Activated CD8-positive, alpha-beta memory T cell treated with anti-CD3 and anti-CD28 coated beads, Interleukin-2, amount 50 U/mL, for 1 hour (primary cell): ENCODE data around the gene TBRG4.

ENCODE experiments used
- DNase-seq: peaks from one replicate; pipeline ENCODE4 v3.0.0-alpha.2; 2020; ENCODE audit errors: extremely low read depth

Gene TBRG4

GRCh38 chr7:45074528-45075354, 36.8 kb downstream of the TBRG4 start:
- no peak for DNase-seq

GRCh38 chr7:45073786-45074527, 37.5 kb downstream of the TBRG4 start:
- no peak for DNase-seq

GRCh38 chr7:45073031-45073785, 38.3 kb downstream of the TBRG4 start:
- no peak for DNase-seq

GRCh38 chr7:45072131-45073030, 39.1 kb downstream of the TBRG4 start:
- DNase-seq: no peak

GRCh38 chr7:45071528-45071927, 40.0 kb downstream of the TBRG4 start:
- DNase-seq: no peak

- no peak for DNase-seq
Measured at GRCh38 chr7:45070254-45070642, 41.2 kb downstream of the TBRG4 start.

- no peak for DNase-seq
Measured at GRCh38 chr7:45069444-45070253, 41.8 kb downstream of the TBRG4 start.

- DNase-seq: no peak
Measured at GRCh38 chr7:45068236-45069023, 43.1 kb downstream of the TBRG4 start.

- no peak for DNase-seq
Measured at GRCh38 chr7:45067582-45067981, 43.9 kb downstream of the TBRG4 start.

- DNase-seq: no peak
Measured at GRCh38 chr7:45066409-45066808, 45.1 kb downstream of the TBRG4 start.

GRCh38 chr7:45065031-45065995, 46.2 kb downstream of the TBRG4 start:
- no peak for DNase-seq

GRCh38 chr7:45064047-45064725, 47.3 kb downstream of the TBRG4 start:
- no peak for DNase-seq

GRCh38 chr7:45061806-45062425, 49.6 kb downstream of the TBRG4 start:
- no peak for DNase-seq

- DNase-seq: no peak
Measured at GRCh38 chr7:45061352-45061751, 50.1 kb downstream of the TBRG4 start.

GRCh38 chr7:45060295-45060694, 51.2 kb downstream of the TBRG4 start:
- no peak for DNase-seq

- no peak for DNase-seq
Measured at GRCh38 chr7:45057878-45058277, 53.6 kb downstream of the TBRG4 start.

GRCh38 chr7:45055594-45056219, 55.8 kb downstream of the TBRG4 start:
- DNase-seq: no peak
